ENCODE data around the gene OGFOD1.

Gene OGFOD1

GRCh38 chr16:56519459-56520250 lies 68.3 kb downstream of the OGFOD1 start, which contains the start of gene BBS2:
BBS2 (minus strand) TSS chr16:56520024; CDS start chr16:56519862, 162 bp downstream.
- peak; percentile 88 for ATAC-seq
- H3K4me3 Mint-ChIP-seq, result peak within 1 kb of the TSS; percentile 84 to 85
- no peaks in the 10 kb centered on the region for H3K9me3 Mint-ChIP-seq
- H3K4me1 Mint-ChIP-seq, result peaks cover 50% of the 10 kb centered on the region
- DNase-seq, result peak; percentile 88 to 90
- H3K27me3 Mint-ChIP-seq, result no peaks in the 10 kb centered on the region
- H3K27ac Mint-ChIP-seq, result peak within 1 kb of the TSS; percentile 74 to 80

GRCh38 chr16:56520251-56520577 lies 68.9 kb downstream of the OGFOD1 start:
- ATAC-seq, result no peak

GRCh38 chr16:56525236-56525635 lies 73.9 kb downstream of the OGFOD1 start:
- DNase-seq (no peak), ATAC-seq (no peak)
- Mint-ChIP-seq H3K27ac (no peak overlapping the region), H3K4me1 (peaks cover 7% of the 10 kb centered on the region), H3K27me3 (no peaks in the 10 kb centered on the region), H3K4me3 (no peak overlapping the region), H3K9me3 (no peaks in the 10 kb centered on the region)

More at GRCh38 chr16:56520251-56520577, 68.9 kb downstream of the OGFOD1 start:
- H3K9me3 Mint-ChIP-seq, result no peaks in the 10 kb centered on the region
- H3K4me1 Mint-ChIP-seq, result peaks cover 45% of the 10 kb centered on the region
- peak overlapping the region; percentile 84 to 85 for H3K4me3 Mint-ChIP-seq
- H3K27ac Mint-ChIP-seq, result peak overlapping the region; percentile 74 to 80
- H3K27me3 Mint-ChIP-seq, result no peaks in the 10 kb centered on the region
- no peak for DNase-seq

All from stimulated activated naive CD8-positive, alpha-beta T cell treated with anti-CD3 and anti-CD28 coated beads, Interleukin-15, amount 100 ng/mL, for 72 hours (primary cell).